ENCODE results near the gene FADS3.

FADS3 gene

DNA sequence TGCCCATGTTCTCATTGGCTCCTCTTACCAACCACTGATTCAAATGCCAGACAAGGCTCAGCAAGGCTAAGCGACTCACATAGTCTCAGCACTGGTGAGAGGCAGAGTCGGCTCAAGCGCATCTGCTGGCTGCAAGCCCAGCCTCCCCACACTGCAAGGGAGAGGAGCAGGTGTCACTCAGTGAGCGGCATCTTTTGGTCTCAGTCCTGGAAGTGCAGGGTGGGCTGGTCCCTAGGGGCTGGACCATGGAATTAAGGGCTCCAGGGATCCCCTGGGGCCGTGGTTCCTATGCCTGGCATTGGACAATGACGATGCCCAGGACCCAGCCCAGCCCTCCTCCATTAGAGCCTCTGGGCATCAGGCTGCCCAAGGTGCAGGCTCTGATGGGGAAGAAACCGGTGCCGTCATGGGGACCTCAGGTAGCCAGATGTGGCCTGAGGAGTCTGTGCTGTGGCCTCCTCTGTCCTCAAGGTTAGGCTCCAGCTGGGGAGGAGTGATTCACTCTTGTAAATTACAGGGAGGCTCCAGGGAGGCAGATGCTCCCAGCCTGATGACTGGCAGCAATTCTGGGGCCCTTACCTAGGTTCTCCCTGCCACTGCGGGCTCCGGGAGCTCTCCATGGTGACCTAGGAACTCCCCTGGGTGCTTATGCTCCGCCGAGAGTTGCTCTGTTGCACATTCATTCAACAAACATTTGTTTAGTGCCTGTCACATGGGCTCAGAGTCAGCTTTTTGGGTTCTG lies 35.2 kb downstream of the FADS3 start:
- no peak for DNase-seq (ENCODE audit: low spot score)

DNA sequence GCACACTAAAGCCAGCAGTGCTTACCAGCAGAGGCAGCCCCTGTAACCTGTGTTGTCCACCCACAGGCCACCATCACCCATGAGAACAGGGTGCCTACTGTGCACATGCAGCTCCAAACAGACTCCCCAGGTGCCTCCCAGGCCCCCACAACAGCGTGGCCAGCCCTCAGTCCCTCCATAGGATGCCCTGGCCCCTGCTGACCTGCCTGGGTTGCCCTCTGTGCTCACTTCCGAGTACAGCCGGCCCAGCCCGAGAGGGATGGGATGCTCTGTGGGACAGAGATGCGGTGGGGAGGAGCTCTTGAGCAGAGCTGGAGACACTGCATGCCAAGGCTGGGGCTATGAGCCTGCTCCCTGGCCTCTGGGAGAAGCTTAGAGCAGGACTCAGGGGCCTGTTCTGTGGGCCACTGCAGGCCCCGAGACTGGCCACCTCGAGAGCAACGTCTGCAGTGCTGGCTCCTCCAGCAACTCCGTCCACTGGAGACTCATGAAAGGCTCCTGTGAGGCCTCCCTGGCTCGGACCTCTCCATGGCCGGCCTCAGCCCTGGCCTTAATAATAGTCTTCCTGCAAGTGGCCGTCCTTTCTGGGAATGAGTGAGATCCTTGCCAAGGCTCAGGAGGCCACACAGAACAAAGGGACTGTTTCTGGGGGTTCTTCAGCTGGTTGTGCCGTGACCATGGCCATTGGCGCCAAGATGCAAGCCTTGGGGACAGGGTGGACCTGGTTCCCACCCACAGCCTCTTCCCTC lies 36.2 kb downstream of the FADS3 start:
- no peak for DNase-seq (ENCODE audit: low spot score)

DNA sequence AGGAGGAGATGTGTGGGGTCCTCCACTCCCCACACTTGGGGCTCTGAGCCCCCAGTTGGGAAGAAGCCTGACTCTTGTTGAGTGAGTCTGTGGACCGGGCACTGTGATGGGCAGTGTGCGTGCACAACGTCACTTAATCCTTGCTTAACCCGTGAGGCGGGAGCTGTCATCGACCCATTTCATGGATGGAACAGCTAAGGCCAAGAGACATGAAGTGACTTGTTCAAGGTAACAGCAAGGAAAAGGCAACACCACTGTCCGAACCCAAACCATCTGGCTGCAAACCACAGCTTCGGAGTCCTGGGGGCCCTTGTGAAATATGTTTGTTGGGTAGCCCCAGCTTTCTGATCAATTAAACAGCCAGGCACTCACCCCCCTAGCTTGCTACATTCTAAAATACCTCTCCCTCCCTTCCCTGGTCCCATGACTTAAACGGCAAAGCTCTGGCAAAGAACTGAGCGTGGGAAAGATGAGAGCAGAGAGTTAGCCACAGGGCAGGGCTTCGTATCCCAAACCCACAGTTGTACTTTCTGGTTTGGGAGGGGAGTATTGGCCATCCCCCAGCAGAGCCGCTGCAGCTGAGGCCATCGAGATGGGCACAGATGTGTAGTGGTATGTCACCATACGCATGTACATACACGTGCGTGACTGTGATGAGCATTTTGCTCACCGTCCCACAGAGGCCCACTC lies 37.0 kb downstream of the FADS3 start:
- DNase-seq (ENCODE audit: low spot score), result no peak

DNA sequence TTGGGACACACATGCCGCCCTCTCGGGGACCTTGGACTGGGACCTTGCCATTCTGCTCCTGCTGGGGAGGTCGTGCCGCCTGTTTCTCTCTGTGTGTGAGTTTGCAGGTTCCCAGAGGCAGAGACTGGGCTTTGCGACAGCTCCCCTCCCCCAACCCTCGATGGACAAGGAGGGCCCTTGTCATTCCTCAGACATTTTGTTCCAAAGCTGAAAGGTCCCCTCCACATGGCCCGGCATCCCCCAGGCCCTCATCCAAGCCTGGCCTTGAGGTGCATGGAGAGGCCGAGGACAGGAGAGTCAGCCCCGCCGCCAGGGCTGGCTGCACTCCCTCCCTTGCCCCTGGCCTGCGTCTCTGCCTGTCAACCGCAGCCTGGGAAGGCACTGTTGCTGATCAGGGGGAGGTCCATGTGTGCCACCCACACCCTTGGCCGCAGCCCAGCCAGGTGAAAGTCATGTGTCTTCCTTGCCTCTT lies 37.6 kb downstream of the FADS3 start:
- no peak for DNase-seq (ENCODE audit: low spot score)

DNA sequence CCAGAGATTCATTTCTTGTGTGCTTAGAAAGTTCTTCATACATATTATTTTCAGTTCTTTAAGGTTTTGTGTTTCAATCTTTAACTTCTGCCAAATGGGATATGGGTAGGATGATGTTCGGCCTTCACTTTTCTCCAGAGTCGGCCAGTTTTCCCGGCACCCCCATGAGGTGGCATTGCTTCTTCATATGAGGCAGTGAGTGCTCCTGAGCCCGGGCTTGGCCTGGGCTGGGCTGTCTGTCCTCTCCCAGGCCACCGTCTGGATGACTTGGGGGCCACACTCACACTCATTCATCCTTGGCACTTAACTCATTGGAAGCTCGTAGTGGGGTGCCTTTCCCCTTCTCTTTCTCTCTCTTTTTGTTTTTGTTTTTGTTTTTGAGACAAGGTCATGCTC lies 39.4 kb downstream of the FADS3 start:
- no peak for DNase-seq (ENCODE audit: low spot score)

DNA sequence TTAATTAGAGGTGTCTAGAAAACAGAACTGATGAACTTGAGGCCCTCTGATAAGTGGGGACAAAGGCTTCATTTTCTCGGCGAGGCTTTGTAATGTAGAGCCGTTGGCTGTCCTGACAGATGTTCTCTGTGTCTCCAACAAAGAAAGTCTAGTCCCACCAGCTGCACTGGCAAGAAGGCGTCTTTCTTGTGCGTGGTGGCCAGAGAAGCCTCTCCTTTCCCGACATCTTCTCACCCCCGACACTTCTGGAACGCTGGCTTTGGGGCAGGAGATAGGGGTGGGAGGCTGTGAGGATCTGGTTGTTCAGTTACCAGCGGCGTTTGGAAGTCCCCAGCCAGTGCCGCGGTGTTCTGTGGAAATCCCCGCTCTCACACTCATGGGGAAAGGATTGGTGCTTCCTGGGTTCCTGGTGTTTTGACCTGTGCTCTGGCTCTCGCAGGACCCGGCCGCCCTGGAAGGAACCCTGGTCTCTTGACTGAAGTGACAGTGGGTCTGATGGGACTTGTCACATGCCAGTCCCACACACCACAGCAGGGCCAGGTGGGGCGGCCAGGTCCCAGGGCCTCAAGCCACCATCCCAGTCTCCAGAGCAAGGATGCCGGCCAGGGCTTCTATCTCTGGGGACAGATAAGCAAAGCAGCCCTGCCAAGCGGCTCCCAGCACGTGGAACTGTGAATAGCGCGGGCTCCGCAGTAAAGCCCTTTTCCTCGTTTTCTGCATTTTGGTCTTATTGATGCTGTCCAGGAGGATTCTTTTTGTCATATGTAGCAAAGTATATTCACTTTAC lies 40.0 kb downstream of the FADS3 start:
- DNase-seq (ENCODE audit: low spot score), result no peak

DNA sequence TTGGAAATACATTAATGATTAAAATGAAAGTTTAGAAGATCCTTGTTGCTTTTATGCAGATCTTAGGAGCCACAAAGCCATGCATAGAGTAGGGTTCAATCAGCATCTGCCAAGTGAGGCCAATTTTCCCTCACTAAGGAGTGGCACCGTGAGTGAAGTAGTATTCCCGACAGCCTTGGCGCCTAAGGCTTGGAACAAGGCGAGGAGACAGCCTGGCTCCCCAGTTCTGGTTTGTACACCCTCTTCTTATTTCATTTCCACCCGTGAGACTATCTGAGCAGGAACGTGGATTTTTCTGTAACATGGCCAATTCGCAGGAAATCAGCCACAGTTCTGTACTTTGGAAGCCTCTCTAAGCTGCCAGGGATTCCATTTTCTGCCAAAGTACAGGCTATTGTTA lies 40.7 kb downstream of the FADS3 start:
- no peak for DNase-seq (ENCODE audit: low spot score)

DNA sequence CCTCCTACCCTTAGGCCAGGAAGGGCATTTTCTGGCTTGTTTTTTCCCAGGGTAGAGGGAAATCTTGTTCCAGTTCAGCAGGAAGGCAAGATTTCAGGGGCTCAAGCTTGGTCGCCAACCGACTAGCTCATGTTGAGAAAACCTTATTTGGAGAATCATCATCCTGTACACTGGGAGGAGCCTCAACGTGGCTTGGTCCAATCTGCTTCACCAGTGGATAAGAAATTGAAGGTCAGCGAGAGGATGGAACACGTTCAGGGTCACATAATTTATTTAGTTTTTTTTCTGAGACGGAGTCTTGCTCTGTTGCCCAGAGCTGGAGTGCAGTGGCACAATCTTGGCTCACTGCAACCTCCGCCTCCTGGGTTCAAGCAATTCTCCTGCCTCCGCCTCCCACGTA lies 42.7 kb downstream of the FADS3 start:
- no peak for DNase-seq (ENCODE audit: low spot score)

DNA sequence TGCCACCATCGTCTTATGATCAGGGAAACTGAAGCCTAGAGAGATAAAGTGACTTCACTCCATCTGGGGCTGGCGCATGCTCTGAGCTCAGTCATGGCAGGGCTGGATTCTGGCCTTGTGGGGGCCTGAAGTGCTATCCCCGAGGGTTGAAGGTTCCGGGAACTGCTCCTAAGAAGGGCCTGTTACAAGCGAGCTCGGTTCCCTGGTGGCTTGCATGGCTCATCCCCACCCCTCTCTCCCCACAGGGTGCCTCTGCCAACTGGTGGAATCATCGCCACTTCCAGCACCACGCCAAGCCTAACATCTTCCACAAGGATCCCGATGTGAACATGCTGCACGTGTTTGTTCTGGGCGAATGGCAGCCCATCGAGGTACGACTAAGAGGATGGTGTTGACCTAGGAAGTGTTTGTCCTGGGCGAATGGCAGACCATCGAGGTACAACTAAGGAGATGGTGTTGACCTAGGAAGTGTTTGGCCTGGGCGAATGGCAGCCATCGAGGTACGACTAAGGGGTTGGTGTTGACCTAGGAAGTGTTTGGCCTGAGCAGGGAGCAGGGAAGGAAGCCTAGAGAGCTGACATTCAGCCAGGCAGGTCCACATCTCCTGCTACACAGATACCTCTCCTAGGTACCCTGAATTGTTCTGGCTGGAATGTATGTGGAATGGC lies 43.3 kb downstream of the FADS3 start:
- DNase-seq (ENCODE audit: low spot score), result no peak

DNA sequence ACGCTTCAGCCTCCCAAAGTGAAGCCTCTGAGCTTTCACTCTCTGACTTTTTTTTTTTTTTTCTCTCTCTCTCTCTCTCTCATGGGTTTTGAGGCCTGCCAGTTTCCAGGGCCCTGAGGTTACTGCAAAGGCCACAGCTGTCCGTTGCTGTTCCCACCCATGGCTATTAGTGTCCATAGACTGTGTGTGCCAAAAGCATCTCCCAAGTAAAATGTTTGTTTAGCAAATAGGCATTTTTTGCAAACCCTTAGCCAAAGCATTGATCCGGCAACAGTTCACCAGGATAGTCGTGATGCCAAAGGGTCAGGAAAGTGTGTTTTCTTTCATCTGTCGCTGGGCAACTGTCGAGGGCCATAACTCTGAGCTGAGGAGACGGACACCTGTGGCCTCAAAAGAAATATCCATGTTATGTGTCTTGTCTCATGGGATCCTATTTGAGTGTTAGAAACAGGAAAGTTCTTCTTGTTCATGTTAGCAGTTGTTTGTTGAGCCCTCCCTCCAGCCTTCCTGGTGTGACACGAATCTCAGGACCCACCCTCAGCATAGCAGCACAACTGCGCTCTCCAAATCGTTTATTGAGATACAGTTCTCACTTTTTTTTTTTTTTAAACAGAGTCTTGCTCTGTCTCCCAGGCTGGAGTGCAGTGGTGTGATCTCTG lies 44.9 kb downstream of the FADS3 start:
- DNase-seq (ENCODE audit: low spot score), result no peak

DNA sequence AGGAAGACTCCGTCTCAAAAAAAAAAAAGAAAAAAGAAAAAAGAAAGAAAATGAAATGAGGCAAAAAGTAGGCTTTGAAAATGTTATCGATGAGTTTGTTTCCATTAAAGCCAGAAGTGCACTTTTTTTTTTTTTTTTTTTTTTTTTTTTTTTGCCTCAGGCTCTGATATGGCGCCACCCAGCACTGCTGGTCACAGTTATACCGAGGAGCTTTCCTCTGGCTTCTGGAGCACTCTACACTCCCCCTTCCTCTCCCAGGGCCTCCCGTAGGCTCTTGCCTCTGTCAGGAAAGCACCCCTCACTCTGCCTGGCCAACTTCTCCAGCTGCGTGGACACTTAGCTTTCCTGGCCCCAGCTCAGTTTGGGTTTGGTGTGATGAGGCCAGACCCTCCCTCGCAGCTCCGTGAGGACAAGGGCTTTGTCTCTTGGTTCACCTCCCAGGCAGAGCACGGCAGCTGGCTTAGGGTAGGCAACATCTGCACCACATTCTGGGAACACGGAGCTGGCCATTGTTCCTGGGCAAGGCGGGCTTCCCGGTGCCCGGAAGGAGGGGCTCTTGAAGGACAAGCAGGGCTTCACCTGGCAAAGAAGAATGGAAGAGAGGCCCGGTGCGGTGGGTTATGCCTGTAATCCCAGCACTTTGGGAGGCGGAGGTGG lies 46.3 kb downstream of the FADS3 start:
- DNase-seq (ENCODE audit: low spot score), result no peak

DNA sequence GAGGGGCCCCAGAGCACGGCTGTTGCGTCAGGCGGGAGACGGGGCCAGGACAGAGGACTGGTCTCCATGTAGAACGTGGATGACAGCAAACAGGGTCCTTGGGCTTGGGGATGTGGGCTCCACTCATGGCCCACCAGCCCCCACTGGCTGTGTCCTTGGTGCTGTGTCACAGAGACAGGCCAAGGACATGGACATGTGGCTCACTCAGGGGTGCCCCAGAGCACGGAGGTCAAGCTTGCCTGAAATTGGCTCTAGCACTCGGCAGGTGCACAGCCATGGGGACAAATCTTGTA lies 48.9 kb downstream of the FADS3 start:
- no peak for DNase-seq (ENCODE audit: low spot score)

DNA sequence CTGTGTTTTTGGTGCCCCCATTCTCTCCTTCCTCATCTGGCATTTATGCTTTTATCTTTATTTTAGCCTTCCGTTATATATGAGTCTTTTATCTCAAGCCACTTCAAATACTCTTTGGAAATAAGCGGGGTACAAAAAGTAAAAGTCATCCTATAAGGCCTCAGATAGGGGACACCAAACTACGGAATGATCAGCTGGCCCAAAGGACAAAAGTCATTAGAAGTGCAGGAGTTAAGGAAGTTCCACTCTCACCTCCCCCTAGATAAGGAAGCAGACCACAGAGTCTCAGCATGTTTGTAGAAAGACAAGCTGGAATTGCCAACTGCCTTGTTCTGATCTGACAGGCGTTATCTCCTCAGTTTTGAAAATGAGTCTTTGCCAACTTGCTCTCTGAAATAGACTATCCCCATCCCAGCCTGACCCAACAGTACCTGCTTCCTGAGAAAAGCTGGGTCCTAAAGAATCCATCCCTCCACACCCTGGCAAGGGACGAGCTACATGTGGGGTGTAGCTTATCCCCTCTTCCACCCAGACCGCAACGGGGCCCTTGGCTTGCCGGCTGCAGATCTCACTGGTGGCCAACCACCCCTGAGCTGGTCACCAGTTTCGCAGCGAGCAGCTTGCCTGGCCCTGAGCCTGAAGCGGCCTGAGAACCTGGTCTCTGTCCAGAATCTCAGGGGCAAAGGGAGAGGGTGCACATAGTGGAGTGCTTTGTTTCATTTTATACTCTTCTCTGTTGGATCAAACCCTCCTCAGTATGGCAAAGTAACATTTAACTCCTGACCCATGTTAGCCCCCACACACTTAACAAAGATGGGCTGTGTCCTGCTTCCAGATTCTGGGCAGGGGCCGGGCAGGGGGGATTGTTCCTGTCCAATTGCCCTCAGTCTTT lies 49.5 kb downstream of the FADS3 start:
- peak; percentile 40 for DNase-seq (ENCODE audit: low spot score)

DNA sequence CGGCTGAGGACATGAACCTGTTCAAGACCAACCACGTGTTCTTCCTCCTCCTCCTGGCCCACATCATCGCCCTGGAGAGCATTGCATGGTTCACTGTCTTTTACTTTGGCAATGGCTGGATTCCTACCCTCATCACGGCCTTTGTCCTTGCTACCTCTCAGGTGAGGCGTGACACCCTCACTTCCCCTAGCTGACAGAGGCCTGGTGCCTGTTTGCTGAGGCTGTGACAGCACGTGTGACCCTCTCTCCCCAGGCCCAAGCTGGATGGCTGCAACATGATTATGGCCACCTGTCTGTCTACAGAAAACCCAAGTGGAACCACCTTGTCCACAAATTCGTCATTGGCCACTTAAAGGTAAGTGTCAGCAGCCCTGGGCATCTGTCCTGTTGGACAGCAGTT lies 51.0 kb downstream of the FADS3 start:
- no peak for DNase-seq (ENCODE audit: low spot score)

DNA sequence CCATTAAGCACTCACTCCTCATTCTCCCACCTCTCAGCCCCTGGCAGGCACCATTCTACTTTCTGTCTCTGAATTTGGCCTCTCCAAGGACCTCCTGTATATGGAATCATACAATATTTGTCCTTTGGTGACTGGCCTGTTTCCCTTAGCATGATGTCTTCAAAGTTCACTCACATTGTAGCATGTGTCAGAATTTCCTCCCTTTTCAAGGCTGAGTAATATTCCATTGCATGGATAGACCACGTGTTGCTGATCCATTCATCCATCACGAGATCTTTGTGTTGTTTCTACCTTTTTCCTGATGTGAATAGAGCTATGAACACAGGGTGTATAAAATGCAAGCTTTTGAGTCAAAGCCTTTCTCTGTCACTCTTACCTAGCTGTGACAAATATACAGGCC lies 51.6 kb downstream of the FADS3 start:
- DNase-seq (ENCODE audit: low spot score), result no peak

DNA sequence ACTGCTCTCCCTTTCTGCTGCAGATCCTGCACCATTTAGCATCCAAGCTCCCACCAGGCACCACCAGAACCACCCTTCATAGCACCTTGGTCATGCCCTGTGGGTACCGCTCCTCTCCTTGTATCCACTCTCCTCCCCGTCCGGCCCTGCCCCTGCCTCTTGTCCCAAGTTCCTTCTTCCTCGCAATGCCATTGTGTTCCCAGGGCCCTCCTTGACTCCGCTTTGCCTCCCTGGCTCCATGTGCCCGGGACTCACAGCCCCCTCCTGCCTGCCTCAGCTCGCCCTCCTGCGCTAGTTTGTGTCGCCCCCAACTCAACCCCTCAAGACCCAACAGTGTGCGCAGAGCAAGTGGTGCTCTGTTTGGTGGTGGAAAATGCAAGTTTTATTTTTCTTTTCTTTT lies 52.4 kb downstream of the FADS3 start:
- no peak for DNase-seq (ENCODE audit: low spot score)

DNA sequence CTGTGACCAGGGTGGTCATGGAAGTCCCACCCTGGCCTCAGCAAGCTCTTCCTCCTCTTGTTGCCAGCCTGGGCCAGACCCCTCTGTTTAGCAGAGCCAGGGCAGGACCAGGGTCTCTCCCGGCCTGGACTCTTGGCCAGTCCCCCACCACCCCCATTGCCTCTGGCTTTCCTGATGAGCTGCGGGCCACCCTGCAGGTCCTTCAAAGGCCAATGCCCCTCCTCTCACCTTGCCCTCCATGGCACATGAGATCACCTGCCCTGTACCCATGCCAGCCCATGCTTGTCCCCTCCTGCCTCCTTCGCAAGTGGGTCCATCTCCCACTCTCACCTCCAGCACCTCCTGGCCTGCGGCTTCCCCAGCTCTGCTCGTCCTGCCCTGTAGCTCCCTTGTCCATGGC lies 52.8 kb downstream of the FADS3 start:
- no peak for DNase-seq (ENCODE audit: low spot score)

DNA sequence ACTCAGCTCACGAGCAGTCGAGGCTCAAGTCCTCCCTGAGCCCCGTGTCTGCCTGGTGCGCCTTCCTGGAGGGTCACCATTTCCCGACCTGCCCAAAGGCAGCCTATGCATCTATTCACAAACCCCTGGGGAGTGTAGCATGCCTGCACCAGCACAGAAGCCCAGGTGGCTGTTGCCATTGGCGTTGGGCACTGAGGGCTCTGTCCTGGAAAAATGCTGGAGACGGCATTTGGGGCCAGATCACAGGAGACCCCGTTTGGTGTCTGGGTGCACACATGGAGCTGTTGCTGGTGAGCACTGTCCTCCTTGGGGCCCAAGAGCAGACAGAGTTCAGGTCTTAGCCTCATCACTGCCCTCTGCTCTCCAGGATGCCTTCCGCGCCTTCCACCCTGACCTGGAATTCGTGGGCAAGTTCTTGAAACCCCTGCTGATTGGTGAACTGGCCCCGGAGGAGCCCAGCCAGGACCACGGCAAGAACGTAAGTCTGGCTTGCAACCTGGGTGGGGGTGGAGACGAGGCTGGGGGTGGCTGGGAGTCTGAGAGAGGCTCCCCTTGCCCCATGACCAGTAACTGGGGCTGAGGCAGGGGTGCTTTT lies 53.8 kb downstream of the FADS3 start:
- DNase-seq (ENCODE audit: low spot score), result no peak

DNA sequence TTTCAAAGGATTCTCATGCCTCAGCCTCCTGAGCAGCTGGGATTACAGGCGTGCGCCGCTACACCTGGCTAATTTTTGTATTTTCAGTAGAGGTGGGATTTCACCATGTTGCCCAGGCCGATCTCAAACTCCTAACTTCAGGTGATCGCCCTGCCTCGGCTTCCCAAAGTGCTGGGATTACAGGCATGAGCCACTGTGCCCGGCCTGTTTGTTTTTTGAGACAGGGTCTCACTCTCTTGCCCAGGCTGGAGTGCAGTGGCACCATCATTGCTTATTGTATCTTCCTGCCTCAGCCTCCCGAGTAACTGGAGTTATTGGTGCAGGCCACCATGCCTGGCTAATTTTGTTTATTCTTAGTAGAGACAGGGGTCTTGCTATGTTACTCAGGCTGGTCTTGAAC lies 55.2 kb downstream of the FADS3 start:
- no peak for DNase-seq (ENCODE audit: low spot score)
